ENCODE results near the gene DHRS12.

The DHRS12 gene

GRCh38 chr13:51783428-51784094 is 20.4 kb downstream of the DHRS12 start:
- H3K9me3 ChIP-seq (ENCODE audit: insufficient read depth, low read length, severe bottlenecking), result no peaks in the 10 kb centered on the region
- H2AFZ ChIP-seq (ENCODE audit: low read depth, low read length), result no peak overlapping the region
- no peak overlapping the region for H3K4me2 ChIP-seq (ENCODE audit: insufficient read depth, low read length)
- H3K36me3 ChIP-seq (ENCODE audit: insufficient read depth, low read length), result no peaks in the 10 kb centered on the region
- TF ChIP-seq CTCF (IDR thresholded peaks at IDR 0.05; ENCODE audit: borderline replicate concordance, extremely low read depth, low read length, poor library complexity, severe bottlenecking), result no peak
- no peak for TF ChIP-seq EZH2 (IDR thresholded peaks at IDR 0.05; ENCODE audit: borderline replicate concordance, low read depth, low read length, severe bottlenecking)
- H3K9ac ChIP-seq (ENCODE audit: low read depth, low read length), result no peak overlapping the region
- H3K4me1 ChIP-seq (ENCODE audit: insufficient read depth, low read length), result no peaks in the 10 kb centered on the region
- no peak overlapping the region for H3K27ac ChIP-seq (ENCODE audit: low read length)
- H3K79me2 ChIP-seq (ENCODE audit: insufficient read depth, low read length), result no peaks in the 10 kb centered on the region
- no peak for DNase-seq
- no peak for ATAC-seq (ENCODE audit: insufficient read depth, low read depth)
- H3K27me3 ChIP-seq (ENCODE audit: insufficient read depth, low read length, poor library complexity), result no peaks in the 10 kb centered on the region
- no peak overlapping the region for H3K4me3 ChIP-seq (ENCODE audit: low read depth in 1 of 2, low read length in 2 of 2)
- no peaks in the 10 kb centered on the region for H4K20me1 ChIP-seq (ENCODE audit: insufficient read depth, low read length)

GRCh38 chr13:51782026-51782710 is 21.8 kb downstream of the DHRS12 start:
- no peaks in the 10 kb centered on the region for H4K20me1 ChIP-seq (ENCODE audit: insufficient read depth, low read length)
- H3K27me3 ChIP-seq (ENCODE audit: insufficient read depth, low read length, poor library complexity), result no peaks in the 10 kb centered on the region
- no peaks in the 10 kb centered on the region for H3K4me1 ChIP-seq (ENCODE audit: insufficient read depth, low read length)
- no peak overlapping the region for H3K9ac ChIP-seq (ENCODE audit: low read depth, low read length)
- H3K4me3 ChIP-seq (ENCODE audit: low read depth in 1 of 2, low read length in 2 of 2), result no peak overlapping the region
- H3K27ac ChIP-seq (ENCODE audit: low read length), result no peak overlapping the region
- H2AFZ ChIP-seq (ENCODE audit: low read depth, low read length), result no peak overlapping the region
- ATAC-seq (ENCODE audit: insufficient read depth, low read depth) (no peak), DNase-seq (no peak)
- no peak overlapping the region for H3K4me2 ChIP-seq (ENCODE audit: insufficient read depth, low read length)
- no peaks in the 10 kb centered on the region for H3K9me3 ChIP-seq (ENCODE audit: insufficient read depth, low read length, severe bottlenecking)
- no peak for TF ChIP-seq EZH2 (IDR thresholded peaks at IDR 0.05; ENCODE audit: borderline replicate concordance, low read depth, low read length, severe bottlenecking)
- TF ChIP-seq CTCF (IDR thresholded peaks at IDR 0.05; ENCODE audit: borderline replicate concordance, extremely low read depth, low read length, poor library complexity, severe bottlenecking), result no peak
- H3K36me3 ChIP-seq (ENCODE audit: insufficient read depth, low read length), result no peaks in the 10 kb centered on the region
- H3K79me2 ChIP-seq (ENCODE audit: insufficient read depth, low read length), result no peaks in the 10 kb centered on the region

- no peak overlapping the region for H2AFZ ChIP-seq (ENCODE audit: low read depth, low read length)
- no peak overlapping the region for H3K4me3 ChIP-seq (ENCODE audit: low read depth in 1 of 2, low read length in 2 of 2)
- no peak for TF ChIP-seq EZH2 (IDR thresholded peaks at IDR 0.05; ENCODE audit: borderline replicate concordance, low read depth, low read length, severe bottlenecking)
- TF ChIP-seq CTCF (IDR thresholded peaks at IDR 0.05; ENCODE audit: borderline replicate concordance, extremely low read depth, low read length, poor library complexity, severe bottlenecking), result peak; percentile 52
- no peaks in the 10 kb centered on the region for H3K9me3 ChIP-seq (ENCODE audit: insufficient read depth, low read length, severe bottlenecking)
- H3K27ac ChIP-seq (ENCODE audit: low read length), result no peak overlapping the region
- no peak overlapping the region for H3K9ac ChIP-seq (ENCODE audit: low read depth, low read length)
- H3K36me3 ChIP-seq (ENCODE audit: insufficient read depth, low read length), result no peaks in the 10 kb centered on the region
- H3K4me1 ChIP-seq (ENCODE audit: insufficient read depth, low read length), result no peaks in the 10 kb centered on the region
- DNase-seq (no peak), ATAC-seq (ENCODE audit: insufficient read depth, low read depth) (peak; percentile 61; the same call in 1 of the 3 replicates)
- H3K27me3 ChIP-seq (ENCODE audit: insufficient read depth, low read length, poor library complexity), result no peaks in the 10 kb centered on the region
- no peaks in the 10 kb centered on the region for H3K79me2 ChIP-seq (ENCODE audit: insufficient read depth, low read length)
- H4K20me1 ChIP-seq (ENCODE audit: insufficient read depth, low read length), result no peaks in the 10 kb centered on the region
- H3K4me2 ChIP-seq (ENCODE audit: insufficient read depth, low read length), result no peak overlapping the region
Observed at GRCh38 chr13:51781246-51782022, 22.5 kb downstream of the DHRS12 start.

All from DND-41 (cell line).